Bone marrow (tissue), 2 donors: Measurements from ENCODE around the gene LRRC52.
"Not testable (repeated sequence)": the region's sequence is repeated elsewhere in the genome, so short reads cannot be mapped to it uniquely, and the experiment has no call there.

Experiments
- DNase-seq, 2 donors: peaks; one replicate each; lab custom pipeline; 2025; lab: John Stamatoyannopoulos, UW

The LRRC52 gene

DNA sequence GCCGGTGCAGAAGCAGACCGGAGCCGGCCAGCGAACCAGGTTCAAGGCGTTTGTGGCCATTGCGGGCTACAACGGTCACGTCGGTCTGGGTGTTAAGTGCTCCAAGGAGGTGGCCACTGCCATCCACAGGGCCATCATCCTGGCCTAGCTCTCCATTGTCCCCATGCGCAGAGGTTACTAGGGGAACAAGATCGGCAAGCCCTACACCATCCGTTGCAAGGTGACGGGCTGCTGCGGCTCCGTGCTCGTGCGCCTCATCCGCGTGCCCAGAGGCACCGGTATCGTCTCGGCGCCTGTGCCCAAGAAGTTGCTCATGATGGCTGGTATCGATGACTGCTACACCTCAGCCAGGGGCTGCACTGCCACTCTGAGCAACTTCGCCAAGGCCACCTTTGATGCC is 38.1 kb downstream of the LRRC52 start:
- DNase-seq, result no peak

DNA sequence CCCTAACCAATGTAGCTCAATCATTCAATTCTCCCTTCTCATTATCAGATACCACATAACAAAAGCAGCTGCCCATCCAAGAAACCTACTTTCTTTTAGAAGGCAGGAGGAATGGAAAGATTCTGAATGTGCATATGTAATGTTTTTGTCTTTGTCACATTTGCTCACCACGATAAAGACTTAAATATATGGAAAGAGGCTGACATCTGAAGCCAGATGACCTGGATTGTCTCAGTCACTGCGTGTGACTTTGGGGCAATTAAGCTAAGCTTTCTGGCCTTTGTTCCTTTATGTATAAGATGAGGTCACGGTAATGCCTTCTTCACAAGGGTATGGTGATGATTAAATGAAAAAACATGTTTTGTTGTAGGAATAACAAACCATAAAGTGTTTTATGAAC is 42.6 kb downstream of the LRRC52 start:
- no peak for DNase-seq

DNA sequence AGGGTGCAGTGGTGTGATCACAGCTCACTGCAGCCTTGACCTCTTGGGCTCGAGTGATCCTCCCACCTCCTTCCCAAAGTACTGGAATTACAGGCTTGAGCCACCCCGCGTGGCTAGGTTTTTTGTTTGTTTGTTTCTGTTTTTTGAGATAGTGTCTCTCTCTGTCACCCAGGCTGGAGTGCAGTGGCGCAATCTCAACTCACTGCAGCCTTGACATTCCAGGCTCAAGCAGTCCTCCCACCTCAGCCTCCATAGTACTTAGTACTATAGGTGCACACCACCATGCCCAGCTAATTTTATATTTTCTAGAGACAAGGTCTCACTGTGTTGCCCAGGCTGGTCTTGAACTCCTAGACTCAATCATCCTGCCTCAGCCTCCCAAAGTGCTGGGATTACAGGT is 47.6 kb downstream of the LRRC52 start:
- not testable (repeated sequence) for DNase-seq

DNA sequence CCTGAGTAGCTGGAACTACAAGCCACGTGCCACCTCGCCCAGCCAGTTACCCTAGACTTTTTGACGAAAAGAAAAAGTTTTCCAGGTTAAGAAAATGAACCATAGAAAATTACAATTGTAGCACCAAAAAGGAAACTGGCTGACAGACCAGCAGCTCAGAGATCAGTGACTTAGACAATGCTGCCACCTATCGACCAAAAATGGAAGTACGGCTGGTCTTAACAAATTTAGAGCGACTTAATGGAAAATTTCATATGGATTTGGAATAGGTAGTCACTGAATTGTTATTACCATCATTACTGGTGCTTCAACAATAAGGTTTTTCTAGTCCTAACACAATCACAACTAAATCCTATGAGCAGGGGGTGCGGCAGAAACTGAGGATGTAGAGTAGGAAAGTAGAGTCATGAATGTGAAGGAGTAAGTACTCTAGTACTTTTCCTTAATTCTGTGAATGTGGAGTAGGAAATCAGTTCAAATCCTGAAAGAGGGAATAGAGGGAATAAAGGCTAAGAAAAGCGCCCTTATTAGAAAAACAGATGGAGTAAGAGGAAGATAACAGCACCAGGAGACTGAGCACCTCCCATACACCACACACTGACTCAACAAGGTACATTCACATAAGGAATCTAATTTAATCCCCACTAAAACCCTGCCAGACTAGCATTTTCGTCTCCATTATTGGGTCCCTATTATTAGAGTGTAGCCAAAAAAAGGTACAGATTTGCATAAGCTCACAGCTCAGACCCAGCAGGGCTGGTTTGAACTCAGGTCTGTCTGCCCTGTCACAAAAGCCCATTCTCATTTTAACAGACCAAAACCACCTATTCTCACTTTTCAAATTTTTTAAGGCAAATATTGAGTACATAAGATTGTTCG is 49.4 kb downstream of the LRRC52 start:
- DNase-seq, result peak; percentile 33 to 55

DNA sequence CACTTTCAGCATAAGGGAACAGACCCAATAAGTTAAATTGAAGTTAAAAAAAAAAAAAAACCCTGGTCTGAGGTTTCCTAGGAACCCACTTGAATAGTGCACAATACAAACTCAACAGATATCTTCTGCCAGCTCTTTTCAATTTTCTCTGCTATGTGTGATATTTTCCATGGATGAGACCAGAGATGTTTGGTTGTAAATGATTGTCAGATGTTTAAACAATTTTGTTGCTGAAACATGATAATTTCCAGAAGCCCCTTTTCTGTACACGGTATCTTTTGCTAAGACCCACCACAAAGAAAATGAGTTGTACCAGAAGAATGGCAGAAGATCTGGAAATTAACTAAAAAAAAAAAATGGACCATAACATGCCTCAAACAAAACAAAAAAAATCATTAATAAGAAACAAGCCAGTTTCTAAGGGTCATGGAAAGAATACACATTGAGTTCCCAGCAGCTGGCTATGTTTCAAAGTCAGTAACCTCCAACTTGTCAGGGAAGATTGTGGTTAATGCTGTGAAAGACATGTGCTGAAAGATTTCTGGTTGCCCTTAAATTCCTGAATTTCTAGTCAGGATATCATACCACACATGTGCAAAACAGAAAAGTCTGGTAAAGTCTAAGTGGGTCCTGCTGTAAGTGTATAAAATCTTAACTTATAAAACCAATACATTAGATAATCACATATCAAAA is 51.6 kb downstream of the LRRC52 start:
- no peak for DNase-seq

DNA sequence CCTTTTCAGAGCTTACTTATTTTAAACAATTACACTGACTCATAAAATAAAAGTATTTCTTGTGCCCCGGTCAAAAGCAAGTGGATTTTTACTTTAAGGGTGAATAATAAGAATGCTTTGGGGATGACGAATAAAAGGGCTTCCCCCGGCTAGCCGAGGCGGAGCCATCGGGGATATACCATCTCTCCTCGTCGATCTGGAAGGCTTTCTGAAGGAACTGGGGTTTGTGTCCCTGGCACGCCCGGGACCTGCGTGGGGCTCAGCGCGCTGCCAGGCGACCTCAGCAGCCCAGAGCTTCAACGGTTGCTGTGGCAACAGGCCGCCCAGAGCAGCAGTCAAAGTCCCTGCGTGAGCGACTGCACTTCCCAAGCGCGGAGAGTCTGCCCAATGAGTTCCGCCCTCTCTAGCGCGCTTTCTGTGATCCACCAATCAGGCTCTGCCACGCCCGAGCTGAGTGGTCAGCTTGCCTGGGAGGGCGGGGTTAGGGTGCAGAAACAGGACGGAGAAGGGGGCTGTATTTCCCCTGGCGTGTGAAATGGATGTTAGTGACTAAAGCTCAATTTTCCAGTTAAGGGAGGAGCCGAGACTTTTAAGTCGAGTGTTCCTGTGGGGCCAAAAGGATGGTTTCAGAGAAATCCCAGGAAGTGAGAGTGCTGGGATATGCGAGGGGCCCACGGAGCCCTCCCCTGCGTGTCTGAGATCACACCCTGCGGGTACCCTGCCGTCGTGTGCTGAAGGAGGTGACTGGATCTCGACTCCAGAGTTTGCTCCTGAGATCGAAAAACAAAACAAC is 54.3 kb downstream of the LRRC52 start:
- DNase-seq, result peak; percentile 78 to 83

DNA sequence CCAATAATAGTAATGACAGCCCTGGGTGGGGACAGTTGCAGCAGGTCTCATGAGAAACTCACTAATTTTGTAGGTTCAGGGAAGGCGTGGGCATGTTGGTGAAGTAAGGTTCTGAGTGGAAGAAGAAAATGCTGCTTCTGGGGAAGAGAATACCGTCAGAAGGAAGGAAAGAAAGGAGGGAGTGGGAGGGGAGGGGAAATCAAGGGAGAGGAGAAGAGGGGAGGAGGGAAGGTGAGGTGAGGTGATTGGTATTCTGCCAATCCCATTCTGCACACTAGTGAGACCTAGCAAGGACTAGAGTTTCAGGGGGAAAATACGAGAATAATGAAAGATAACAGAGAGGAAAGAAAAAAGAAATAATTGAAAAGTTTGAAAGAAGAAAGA is 54.9 kb downstream of the LRRC52 start:
- DNase-seq, result no peak

DNA sequence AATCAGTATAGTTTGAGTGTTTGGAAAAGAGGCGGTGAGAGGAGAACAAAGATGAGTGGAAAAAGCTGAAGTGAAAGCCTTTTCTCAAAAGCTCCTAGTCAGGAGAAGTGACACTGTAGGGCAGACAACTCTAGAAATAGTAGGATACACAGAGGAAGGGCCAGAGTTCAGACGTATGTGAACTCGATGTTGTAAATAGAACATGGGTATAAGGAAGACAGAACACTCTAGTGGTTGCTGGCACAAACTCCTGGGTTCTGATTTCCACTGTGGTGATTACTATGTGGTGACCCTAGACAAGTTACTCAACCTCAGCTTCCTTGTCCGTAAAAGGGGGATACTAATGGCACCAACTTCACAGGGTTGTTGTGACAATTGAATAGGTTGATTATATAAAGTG is 57.0 kb downstream of the LRRC52 start:
- no peak for DNase-seq

DNA sequence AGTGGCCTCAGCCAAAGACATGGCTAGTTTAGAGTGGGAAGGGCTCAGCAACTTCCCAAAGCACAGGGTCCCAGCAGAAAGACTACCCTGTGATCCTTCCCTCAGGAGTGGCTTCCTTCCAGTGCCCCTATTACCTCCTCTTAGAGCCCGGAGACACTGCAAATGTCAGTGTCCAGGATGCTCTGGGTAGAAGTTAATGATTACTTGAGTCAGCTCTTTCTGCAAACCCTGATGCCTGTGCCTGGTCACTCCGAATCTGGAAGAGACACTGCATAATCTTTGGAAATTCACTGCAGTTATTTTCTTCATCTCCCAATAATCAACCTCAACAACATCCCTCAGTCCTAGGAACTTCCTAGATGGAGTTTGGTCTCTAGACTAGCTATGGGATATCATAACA is 60.0 kb downstream of the LRRC52 start:
- DNase-seq, result no peak

DNA sequence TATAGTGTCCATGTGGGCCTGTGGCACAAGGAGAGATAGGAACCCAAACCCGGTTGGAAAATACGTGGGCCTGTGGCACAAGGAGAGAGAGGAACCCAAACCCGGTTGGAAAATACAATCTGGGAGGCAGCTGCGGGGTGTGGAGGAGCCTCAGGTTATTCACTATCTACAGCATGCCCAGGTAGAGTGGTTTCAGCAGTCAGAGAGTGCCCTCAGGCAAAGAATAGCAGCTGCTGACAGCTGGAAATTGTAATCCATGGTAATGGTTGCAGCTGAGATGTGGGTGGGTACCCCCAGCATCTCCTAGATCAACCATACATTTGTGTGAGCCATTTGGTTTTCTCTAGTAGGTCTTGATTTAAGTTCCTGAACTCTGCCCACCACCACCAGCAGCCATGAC is 61.4 kb downstream of the LRRC52 start:
- no peak for DNase-seq

DNA sequence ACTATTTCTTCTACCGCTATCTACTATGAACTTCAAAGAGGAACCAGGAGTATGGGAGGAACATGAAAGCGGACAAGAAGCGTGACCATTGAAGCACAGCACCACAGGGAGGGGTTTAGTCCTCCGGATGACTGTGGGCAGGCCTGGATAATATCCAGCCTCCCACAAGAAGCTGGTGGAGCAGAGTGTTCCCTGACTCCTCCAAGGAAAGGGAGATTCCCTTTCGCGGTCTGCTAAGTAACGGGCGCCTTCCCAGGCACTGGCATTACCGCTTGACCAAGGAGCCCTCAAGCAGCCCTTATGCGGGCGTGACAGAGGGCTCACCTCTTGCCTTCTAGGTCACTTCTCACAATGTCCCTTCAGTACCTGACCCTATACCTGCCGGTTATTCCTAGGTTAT is 62.9 kb downstream of the LRRC52 start:
- DNase-seq, result not testable (repeated sequence)

DNA sequence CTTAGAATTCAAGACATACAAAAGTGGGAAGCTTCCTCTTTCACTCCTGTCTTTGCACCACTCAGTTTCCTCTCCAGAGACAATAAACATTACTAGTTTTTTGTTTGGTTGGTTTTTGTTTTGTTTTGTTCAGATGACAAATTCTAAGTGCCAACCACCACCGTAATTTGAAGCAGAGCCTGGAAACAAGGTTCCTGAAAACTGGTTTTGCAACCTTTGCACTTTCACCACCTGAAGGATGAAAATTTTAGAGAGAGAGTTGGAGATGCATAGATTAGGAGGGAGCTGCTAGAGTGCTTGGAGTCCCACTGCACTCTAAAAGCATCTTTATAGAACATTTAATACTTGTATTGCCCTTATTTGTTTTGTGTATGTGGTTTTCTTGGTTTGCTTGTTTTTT is 67.1 kb downstream of the LRRC52 start:
- DNase-seq, result no peak

DNA sequence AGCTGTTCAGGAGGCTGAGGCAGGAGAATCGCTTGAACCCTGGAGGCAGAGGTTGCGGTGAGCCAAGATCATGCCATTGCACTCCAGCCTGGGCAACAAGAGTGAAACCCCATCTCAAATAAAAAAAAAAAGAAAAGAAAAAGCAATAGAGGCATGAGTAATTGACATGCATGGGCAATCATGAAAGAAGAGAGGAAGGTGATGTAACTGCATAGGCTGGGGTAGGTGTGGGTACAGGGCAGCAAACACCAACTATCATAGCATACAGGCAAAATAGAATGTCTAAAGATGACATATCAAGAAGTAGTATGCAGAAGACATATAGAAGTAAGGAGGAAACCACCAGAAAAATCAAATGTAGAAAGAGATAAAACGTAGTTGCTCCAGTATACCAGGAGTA is 68.3 kb downstream of the LRRC52 start:
- no peak for DNase-seq
